GM12864 (cell line): ENCODE results near the gene NCOA6.

Source experiments
- DNase-seq: peaks from one replicate; pipeline ENCODE4 v3.0.0-alpha.2; 2011; ENCODE audit warnings: low read depth
- H3K4me3 ChIP-seq: 2 replicates; pipeline ENCODE4 v1.5.1; 2011; ENCODE audit warnings: mild to moderate bottlenecking, low read depth, low read length, control low read depth
- TF ChIP-seq, protein P1 (sequence below): IDR thresholded peaks from 2 replicates; pipeline ENCODE4 v1.5.1; 2011; ENCODE audit warnings: low read depth, mild to moderate bottlenecking, moderate library complexity, low read length, control low read depth, inconsistent platforms; ENCODE audit errors: missing control alignments

NCOA6 gene

DNA sequence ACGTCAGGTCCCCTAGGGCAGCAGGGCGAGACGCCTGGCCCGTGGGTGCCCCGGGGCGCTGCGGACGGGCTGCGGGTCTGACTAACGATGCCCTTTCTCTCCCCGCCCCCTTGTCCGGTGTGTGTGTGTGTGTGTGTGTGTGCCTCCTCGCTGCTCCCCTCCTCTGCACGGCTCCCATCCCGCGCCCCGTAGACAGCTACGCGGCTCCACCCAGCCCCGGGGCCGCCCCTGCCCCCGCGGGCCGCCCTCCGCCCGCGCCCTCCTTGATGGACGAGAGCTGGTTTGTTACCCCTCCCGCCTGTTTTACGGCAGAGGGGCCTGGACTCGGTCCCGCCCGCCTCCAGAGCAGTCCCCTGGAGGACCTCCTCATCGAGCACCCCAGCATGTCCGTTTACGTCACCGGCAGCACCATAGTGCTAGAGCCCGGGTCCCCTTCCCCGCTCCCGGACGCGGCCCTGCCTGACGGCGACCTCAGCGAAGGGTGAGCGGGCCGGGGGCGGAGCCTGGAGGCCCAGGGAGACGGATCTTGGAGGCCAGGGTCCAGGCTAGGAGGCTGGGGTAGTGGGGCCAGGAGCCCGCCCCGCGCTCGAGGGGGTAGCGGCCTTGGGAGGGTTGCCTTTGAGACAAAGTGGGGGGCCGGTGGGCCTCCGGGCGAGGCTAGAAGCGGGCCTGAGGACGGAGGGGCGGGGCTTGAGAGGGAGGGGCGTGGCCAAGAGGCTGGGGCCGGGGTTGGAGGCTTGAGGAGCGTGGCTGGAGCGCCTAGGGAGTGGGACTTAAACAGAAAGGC is 116.2 kb downstream of the NCOA6 start:
- TF ChIP-seq, protein P1, sequence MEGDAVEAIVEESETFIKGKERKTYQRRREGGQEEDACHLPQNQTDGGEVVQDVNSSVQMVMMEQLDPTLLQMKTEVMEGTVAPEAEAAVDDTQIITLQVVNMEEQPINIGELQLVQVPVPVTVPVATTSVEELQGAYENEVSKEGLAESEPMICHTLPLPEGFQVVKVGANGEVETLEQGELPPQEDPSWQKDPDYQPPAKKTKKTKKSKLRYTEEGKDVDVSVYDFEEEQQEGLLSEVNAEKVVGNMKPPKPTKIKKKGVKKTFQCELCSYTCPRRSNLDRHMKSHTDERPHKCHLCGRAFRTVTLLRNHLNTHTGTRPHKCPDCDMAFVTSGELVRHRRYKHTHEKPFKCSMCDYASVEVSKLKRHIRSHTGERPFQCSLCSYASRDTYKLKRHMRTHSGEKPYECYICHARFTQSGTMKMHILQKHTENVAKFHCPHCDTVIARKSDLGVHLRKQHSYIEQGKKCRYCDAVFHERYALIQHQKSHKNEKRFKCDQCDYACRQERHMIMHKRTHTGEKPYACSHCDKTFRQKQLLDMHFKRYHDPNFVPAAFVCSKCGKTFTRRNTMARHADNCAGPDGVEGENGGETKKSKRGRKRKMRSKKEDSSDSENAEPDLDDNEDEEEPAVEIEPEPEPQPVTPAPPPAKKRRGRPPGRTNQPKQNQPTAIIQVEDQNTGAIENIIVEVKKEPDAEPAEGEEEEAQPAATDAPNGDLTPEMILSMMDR = no peak
- no peak for DNase-seq
- H3K4me3 ChIP-seq = peak overlapping the region; percentile 76

GRCh38 chr20:34708621-34709043 is 116.8 kb downstream of the NCOA6 start:
- H3K4me3 ChIP-seq = peak overlapping the region; percentile 76
- TF ChIP-seq, protein P1 = peak; percentile 70
- DNase-seq = no peak

DNA sequence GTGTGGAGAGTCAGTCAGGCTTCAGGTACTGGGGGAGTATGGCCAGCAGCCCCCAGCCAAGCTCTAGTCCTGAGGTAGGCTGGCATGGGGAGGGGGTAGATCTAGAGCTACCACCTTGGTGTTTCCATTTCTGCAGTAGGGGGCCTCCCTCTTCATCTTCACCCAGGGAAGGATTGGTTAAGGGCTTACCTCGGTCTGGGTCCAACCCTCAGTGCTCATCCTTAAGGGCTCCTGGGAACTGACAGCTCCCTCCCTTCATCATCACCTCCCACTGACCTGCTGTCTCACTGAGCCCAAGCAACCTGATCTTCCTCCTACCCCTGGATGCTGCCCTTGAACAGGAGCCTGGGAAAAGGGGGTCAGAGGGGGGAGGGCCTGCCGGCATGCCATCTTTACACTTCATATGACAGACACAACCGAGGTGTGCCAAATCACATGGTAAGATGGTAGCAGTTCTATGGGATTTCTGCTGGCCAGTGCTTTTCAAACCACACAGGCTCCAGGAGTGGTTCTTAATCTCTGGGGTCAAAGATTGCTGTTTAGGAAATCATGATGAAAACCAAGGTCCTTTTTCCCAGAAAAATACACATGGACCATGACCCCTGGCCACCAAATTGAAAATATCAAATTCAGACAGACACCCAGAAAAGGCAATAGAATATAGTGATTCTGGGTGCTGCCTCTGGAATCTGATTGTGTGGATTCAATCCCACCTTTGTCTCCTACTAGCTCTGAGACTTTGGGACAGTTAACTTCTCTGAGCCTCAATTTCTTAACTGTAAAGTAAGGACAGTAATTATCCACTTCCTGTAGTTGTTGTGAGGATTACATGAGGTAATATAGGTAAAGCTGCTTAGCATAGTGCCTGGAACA is 118.3 kb downstream of the NCOA6 start:
- DNase-seq = no peak
- TF ChIP-seq, protein P1 = no peak
- no peak overlapping the region for H3K4me3 ChIP-seq

DNA sequence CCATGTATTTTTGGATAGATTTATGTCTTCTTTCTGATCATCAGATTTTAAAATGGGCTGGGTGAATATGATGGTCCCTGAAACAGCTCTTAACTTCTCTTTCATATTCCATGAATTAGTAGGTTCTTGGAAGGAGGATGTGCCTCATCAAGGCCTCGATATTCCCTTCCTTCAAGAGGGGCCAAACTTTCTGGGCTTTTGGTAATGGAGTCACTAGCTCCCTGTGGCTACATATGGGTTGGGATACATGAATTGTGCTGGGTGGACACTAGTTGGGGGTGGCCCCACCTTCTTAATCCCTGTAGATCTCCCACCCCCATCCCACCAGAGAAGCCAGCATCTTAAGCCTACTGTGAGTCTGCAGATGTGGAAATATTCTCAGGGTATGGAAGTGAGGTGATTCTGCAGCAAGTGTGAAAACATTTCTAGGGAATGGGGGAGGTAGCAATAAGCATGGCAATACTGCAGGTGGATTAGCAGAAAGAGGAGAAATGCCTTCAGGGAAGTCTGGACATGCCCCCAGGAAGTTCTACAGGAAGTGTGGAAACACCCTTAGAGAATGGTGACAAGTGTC is 119.1 kb downstream of the NCOA6 start:
- TF ChIP-seq, protein P1 = no peak
- no peak for DNase-seq
- no peak overlapping the region for H3K4me3 ChIP-seq

GRCh38 chr20:34705397-34706301 is 119.8 kb downstream of the NCOA6 start:
- DNase-seq = no peak
- no peak overlapping the region for H3K4me3 ChIP-seq
- TF ChIP-seq, protein P1 = peak; percentile 11

DNA sequence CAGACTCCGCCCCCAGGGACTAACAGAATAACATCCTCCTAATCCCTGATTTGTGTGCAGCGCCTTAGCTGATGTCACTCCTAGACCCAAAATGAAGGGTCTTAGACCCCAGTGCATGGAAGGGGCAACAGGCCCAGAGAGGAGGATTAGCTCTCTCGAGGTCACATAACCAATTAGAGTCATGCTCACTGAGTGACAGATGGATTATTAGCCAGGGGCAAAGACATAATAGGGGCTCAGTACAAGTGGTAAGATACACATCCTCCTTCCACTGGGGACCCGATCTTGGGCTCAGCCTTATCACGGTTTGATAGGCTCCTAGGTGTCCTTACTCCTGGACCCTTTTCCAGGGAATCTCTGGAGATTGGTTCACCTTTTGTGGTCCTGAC is 120.4 kb downstream of the NCOA6 start:
- no peak for DNase-seq
- peak overlapping the region; percentile 71 for H3K4me3 ChIP-seq
- TF ChIP-seq, protein P1 = no peak
